GM13976 (cell line): ENCODE data around the gene MTMR1.

Experiments used
- DNase-seq: peaks from one replicate; pipeline ENCODE4 v3.0.0; 2012; ENCODE audit warnings: low spot score
- in situ Hi-C: fragments of 300-500 bp; cut with MboI; formaldehyde crosslinking; loops from one replicate; pipeline ENCODE4 v1.12.0; 2022; ENCODE audit warnings: low sequenced_read_pairs, mixed read lengths, inconsistent platforms; ENCODE audit not compliant: unreplicated experiment
- TF ChIP-seq, protein P1 (sequence below): IDR thresholded peaks from 2 replicates; pipeline ENCODE4 v1.5.1; 2012; ENCODE audit warnings: borderline replicate concordance, mild to moderate bottlenecking; ENCODE audit not compliant: insufficient read depth; ENCODE audit errors: extremely low read depth, missing control alignments, control extremely low read depth

The MTMR1 gene

DNA sequence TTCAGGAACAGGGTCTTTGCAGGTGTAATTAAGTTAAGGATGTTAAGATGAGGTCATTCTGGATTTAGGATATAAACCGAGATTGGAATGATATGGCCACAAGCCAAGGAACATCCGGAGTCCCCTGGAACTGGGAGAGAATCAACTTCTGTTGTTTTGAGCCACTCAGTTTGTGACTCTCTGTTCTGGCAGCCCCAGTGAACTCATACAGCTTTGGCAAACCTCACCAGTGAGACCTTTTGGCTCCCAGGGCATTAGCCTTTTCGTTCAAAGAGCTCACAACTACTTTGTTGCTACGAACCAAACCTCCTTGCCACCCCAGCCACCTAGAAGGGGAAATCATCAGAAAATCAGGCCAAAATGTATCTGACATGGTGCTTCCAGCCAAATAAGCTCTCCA is 80.4 kb downstream of the MTMR1 start:
- TF ChIP-seq, protein P1, sequence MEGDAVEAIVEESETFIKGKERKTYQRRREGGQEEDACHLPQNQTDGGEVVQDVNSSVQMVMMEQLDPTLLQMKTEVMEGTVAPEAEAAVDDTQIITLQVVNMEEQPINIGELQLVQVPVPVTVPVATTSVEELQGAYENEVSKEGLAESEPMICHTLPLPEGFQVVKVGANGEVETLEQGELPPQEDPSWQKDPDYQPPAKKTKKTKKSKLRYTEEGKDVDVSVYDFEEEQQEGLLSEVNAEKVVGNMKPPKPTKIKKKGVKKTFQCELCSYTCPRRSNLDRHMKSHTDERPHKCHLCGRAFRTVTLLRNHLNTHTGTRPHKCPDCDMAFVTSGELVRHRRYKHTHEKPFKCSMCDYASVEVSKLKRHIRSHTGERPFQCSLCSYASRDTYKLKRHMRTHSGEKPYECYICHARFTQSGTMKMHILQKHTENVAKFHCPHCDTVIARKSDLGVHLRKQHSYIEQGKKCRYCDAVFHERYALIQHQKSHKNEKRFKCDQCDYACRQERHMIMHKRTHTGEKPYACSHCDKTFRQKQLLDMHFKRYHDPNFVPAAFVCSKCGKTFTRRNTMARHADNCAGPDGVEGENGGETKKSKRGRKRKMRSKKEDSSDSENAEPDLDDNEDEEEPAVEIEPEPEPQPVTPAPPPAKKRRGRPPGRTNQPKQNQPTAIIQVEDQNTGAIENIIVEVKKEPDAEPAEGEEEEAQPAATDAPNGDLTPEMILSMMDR = no peak
- no peak for DNase-seq
- in situ Hi-C loops = loop anchor here (10.0 kb wide), 1 partner anchor 311 kb away; no protein-coding TSS in a partner anchor

DNA sequence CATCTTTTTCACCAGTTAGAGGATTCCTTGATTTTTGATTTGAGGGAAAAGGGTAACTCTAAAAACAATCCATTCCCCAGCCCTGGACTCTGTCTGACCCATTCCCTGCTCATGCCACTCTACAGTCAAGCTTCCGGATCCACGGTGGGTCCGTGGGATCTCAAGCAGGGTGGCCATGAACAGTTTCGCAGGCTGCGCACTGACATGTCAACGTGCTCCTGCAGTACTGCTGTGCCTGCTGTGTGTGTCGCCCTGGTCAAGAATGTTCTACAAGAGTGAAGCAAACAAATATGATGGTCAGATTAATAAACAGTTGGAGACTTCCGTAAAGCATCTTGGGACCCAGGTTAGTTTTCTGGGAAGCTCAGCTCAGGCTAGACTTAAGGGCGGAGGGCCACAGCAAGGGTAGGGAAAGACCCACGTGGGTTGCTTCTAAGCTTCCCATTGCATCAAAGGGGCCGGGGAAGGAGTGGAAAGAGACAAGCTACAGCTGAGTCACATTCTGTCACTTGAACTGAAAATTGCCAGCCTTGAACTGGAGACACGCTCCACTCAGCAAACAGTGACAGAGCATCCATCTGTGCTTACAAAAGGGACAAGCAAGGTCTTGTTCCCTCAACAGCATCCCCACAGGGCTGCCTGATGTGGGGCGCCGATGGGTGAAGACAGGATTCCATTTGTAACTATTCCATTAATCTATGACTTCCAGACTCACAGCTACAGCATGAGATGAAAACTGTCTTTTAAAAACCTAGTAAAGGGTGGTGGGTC is 81.8 kb downstream of the MTMR1 start:
- TF ChIP-seq, protein P1 = no peak
- no peak for DNase-seq
- in situ Hi-C loops = loop anchor here (10.0 kb wide), 1 partner anchor 310 kb away; no protein-coding TSS in a partner anchor

DNA sequence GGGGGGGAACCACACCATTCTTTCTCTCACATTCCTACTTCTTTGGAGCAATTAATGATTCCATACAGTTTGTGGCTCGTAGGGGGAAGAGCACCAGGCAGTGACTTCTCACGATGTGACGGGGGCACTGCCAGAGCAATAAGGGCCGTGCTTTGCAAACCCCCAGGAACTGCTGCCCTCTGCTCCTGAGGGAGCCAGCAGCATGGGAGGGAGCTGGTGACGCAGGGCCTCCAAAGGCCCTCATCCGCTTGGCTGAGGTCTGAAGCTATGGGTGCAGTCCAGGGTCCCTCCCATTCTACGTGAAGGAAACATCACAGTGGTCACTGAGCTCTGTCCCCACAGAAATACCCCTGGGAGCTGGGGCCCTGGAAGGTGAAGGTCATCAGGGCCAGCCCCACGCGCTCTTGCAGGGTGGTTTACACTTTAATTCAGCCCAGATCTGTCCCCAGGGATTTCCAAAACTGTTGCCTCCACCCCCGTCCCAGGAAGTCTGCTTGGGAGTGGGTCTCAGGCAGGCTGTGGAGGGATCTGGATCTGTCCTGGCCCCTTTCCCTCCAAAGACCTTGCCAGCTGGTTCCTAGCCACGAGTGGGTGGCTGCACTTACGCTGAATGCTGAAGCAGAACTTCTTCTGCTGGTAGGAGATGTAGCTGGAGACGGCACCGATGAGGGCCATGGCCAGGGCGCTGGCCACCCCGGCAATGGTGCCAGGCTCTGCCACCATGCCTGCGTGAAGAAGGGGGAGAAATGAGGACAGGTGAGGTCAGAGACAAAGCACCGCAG is 82.6 kb downstream of the MTMR1 start:
- no peak for DNase-seq
- in situ Hi-C loops = loop anchor here (10.0 kb wide), 1 partner anchor 309 kb away; no protein-coding TSS in a partner anchor
- TF ChIP-seq, protein P1 = no peak

DNA sequence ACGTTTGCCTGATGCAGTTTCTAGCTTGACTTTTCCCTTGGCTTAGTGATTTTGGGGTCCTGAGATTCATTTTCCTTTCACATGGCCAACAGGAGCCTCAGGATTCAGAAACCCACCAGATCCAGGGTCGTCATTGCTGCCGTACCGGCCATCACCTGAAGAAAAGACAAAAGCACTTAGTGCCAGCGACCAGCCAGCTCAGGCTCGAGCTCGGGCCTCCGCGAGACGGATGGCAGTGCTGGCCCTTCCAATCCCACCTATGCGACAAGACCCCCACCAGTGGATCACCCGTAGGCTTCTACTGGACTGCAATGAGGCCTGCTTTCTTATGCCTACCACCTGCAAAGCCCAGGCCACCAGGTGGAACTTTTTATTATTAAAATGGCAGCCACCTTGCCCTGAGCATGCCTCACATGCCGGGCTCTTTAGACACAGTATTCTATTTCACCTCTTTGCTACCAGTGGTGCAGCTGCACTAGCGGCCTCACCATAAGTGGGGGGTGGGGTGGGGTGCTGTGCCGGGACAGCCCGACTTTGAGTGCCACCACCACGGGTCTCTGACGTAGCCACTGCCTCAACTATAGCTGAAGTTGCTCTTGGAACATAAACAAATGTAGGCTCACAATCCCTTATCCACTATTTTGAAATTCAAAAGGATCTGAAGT is 84.3 kb downstream of the MTMR1 start:
- DNase-seq = no peak
- in situ Hi-C loops = loop anchor here (10.0 kb wide), 1 partner anchor 307 kb away; no protein-coding TSS in a partner anchor
- TF ChIP-seq, protein P1 = no peak

DNA sequence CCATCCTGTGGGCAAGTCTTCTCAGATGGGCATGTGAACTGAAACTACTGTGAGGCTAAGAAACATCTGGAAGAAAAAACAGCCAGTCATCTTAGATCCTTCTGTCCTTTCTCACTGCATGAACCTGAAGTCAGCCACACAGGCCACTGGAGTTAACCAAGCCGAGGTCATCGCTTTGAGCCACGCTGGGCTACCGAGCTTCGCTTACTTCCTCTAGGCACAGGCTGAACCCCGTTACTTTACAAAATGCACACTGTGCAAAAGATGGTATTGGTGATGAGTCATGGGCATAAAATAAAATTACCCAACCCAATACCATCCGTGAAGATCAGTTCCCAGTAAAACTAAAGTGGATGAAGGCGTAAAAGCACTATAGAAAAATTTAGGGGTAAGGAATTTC is 86.2 kb downstream of the MTMR1 start:
- TF ChIP-seq, protein P1 = no peak
- in situ Hi-C loops = loop anchor here (10.0 kb wide), 1 partner anchor 305 kb away; no protein-coding TSS in a partner anchor
- no peak for DNase-seq

DNA sequence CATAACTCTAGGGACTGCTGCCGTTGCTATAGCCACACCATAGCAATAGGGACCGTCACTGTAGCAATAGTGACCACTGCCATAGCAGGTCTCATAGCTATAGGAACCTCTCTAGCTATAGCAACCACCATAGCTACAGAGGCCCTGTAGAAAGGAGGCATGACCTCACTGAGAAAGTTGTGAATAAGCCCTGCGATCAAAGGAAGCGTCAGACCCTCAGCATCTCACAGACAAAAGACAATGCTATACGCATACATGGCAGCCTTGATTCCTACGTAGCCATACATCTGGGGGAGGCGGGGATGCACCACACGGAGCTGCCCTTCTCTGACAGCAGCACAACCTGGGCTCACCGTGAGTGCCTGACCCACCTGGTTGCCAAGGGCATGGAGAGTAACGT is 88.5 kb downstream of the MTMR1 start:
- TF ChIP-seq, protein P1 = no peak
- in situ Hi-C loops = no loop called here
- DNase-seq = no peak
